HS-27A (cell line): ENCODE measurements around the gene SAMHD1.
"Not testable (repeated sequence)": the region's sequence is repeated elsewhere in the genome, so short reads cannot be mapped to it uniquely, and the experiment has no call there.

Experiments used
- DNase-seq: peaks from one replicate; pipeline ENCODE4 v3.0.0-alpha.2; 2012; ENCODE audit warnings: low read depth, missing footprints

The SAMHD1 gene

GRCh38 chr20:36951198-36951978, at the start of gene SAMHD1:
SAMHD1 (minus strand) TSS chr20:36951708; CDS start chr20:36951643, 65 bp downstream.
- DNase-seq: peak; percentile 96

GRCh38 chr20:37000171-37000570, 48.7 kb upstream of the SAMHD1 start:
- not testable (repeated sequence) for DNase-seq

GRCh38 chr20:36998652-36999051, 47.1 kb upstream of the SAMHD1 start:
- DNase-seq: no peak

DNA sequence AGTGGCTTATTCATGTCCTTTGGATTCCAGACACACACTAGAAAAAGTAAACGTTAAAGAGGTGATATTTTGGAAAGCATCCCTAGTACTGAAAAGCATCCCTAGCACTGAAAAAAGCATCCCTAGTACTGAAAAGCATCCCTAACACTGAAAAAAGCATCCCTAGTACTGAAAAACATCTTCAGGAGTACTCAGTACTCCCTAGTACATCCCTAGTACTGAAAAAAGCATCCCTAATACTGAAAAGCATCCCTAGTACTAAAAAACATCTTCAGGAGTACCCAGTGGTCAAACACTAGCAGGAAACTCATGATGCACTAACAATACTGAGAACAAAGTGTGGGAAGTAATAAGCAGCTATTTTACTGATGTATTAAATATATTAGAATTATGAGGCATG, 45.6 kb upstream of the SAMHD1 start:
- DNase-seq: no peak

DNA sequence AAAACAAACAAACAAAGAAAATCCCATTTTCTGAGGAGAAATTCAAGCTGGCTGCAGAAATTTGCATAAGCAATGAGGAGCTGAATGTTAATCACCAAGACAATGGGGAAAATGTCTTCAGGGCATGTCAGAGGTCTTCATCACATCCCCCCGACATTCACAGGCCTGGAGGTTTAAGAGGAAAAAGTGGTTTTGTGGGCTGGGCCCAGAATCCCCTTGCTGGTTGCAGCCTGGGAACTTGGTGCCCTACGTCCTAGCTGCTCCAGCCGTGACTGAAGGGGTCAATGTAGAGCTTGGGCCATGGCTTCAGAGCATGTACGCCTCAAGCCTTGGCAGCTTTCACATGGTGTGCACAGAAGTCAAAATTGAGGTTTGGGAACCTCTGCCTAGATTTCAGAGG, 42.7 kb upstream of the SAMHD1 start:
- DNase-seq: not testable (repeated sequence)

- DNase-seq: no peak
Measured at GRCh38 chr20:36992802-36993334, 41.4 kb upstream of the SAMHD1 start.

DNA sequence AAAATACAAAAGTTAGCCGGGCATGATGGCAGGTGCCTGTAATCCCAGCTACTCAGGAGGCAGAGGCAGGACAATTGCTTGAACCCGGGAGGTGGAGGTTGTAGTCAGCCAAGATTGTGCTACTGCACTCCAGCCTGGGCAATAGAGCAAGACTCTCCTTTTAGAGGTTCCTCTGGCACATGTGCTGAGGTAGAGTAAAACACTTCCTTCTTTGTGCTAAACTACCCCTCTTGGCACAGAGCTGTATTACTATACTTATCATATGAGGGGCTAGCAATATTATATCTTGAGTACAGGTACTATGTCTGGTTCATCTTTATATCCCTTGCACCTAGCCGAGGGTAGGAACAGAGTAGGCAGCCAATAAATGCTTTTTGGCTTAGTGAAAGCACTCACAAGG, 40.2 kb upstream of the SAMHD1 start:
- DNase-seq: no peak

- no peak for DNase-seq
Measured at GRCh38 chr20:36989797-36990196, 38.3 kb upstream of the SAMHD1 start.

DNA sequence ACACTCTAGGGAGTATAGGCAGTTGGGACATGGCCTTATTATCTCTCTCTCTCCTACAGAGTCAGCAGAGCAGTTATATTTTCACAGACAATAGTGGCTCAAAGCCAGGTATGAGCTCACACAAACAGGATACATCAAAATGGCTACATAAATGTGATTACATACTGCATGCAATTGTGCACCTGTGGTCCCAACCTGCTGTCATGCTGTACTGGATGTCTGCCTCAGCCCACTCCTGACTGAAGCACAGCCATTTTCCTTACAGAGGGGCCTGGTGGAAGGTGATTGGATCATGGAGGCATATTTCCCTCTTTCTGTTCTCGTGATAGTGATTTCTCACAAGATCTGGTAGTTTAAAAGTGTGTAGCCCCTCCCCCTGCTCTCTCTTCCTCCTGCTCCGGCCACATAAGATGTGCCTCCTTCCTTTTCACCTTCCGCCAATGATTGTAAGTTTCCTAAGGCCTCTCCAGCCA, 37.0 kb upstream of the SAMHD1 start:
- no peak for DNase-seq

DNA sequence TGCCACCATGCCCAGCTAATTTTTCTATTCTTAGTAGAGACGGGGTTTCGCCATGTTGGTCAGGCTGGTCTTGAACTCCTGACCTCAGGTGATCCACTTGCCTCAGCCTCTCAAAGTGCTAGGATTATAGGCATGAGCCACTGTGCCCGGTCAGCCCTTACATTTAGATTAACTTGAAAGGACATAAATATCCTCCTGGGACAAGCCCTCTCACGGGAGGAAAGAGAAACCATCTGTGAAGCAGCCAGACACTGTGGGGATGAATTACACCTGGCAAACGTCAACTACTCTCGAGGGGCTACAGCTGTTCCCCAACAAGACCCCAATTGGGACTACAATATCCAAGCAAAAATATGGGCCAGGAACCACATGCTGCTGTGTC, 32.7 kb upstream of the SAMHD1 start:
- DNase-seq: no peak

GRCh38 chr20:36975099-36975818, 23.8 kb upstream of the SAMHD1 start:
- no peak for DNase-seq

GRCh38 chr20:36974660-36975059, 23.2 kb upstream of the SAMHD1 start:
- DNase-seq: no peak

DNA sequence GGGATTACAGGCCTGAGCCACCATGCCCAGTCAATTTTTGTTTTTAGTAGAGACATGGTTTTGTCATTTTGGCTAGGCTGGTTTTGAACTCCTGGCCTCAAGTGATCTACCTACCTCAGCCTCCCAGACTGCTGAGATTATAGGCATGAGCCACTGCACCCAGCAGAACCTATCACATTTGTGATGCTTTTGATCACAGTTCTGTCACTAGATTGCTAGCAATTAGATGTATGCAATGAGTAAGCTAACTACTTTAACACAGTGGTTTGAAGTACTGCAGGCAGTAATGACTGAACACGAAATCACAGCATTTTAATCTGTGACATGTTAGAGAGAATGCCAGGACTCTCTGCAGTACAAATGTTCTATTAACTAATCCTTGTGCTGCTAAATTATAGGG, 19.6 kb upstream of the SAMHD1 start:
- DNase-seq: no peak

DNA sequence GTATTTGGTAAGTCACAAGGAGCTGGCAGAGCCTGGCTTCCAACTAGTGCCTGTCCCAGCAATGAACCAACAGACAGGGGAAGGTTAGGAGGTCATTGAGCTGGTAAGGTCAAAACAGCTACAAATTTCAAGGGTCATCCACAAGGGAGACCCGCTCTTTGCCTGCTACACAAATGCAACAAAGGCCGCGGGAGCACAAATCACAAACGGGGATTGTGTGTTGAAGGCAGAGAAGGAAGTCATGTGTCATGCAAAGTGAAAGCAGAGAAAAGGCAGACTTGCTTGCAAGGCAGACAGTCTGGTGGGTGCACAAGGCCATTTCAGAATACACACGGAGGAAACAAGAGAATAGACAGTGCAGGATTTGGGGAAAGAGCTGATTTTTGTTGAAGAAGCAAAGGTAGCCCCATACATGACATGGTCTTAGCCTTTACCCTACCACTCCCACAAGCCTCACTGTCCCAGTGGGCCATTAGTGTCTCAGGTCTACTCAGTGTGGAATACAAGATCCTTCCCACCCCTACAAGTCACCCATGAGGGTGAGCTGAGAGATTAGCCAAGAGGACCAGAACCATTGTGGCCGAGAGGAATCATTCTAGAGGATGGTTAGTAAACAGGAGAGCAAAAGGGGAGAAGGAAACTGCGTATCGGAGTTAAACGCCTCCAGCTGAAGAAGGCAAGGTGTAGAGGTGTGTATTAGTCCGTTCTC, 18.1 kb upstream of the SAMHD1 start:
- no peak for DNase-seq

DNA sequence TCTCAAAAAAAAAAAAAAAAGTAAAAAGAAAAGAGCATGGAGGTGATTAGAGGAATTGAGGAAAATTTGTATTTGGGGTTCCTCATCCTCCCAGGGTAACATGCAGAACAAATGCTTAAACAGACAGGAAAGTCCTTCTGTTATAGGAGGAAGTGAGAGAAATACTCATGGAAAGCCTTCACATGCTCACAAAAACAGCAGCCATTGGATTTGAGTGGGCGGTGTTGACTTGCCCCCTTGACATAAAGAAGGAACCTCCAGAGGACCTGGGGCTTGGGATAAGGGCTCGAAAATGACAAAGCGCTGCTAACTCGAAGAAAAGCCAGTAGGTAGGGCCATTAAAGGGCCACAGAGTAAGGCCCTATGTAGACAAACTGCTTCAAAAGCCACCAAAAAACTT, 17.5 kb upstream of the SAMHD1 start:
- no peak for DNase-seq

GRCh38 chr20:36967636-36968035, 16.1 kb upstream of the SAMHD1 start:
- no peak for DNase-seq

DNA sequence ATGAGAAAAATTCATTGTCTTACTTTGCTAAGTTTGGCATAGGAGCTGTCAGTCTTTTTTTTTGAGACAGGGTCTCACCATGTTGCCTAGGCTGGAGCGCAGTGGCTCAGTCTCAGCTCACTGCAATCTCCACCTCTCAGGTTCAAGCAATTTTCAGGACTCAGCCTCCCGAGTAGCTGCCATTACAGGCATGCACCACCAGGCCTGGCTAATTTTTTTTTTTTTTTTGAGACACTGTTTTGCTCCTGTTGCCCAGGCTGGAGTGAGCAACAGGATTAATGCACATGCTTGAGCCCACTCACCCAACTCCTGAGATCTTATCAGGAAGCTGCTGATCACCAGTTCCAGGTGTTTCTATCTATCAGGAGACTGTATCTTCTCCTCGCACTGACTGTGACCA, 15.5 kb upstream of the SAMHD1 start:
- not testable (repeated sequence) for DNase-seq

- DNase-seq: not testable (repeated sequence)
Measured at GRCh38 chr20:36962354-36962941, 10.9 kb upstream of the SAMHD1 start.

GRCh38 chr20:36959242-36959641, 7.7 kb upstream of the SAMHD1 start:
- DNase-seq: no peak

GRCh38 chr20:36957875-36958667, 6.6 kb upstream of the SAMHD1 start:
- DNase-seq: no peak

GRCh38 chr20:36956674-36957073, 5.2 kb upstream of the SAMHD1 start:
- DNase-seq: no peak
